GM13976 (cell line): Measurements from ENCODE around the gene NTM.

Source experiments
- DNase-seq: peaks from one replicate; pipeline ENCODE4 v3.0.0; 2012; ENCODE audit warnings: low spot score
- CTCF ChIP-seq: IDR thresholded peaks from 2 replicates; pipeline ENCODE4 v1.5.1; 2012; ENCODE audit warnings: borderline replicate concordance, mild to moderate bottlenecking; ENCODE audit not compliant: insufficient read depth; ENCODE audit errors: extremely low read depth, missing control alignments, control extremely low read depth
- in situ Hi-C: fragments of 300-500 bp; cut with MboI; formaldehyde crosslinking; loops from one replicate; pipeline ENCODE4 v1.12.0; 2022; ENCODE audit warnings: low sequenced_read_pairs, mixed read lengths, inconsistent platforms; ENCODE audit not compliant: unreplicated experiment

NTM gene

GRCh38 chr11:131985846-131986301 is 615.5 kb downstream of the NTM start:
- no peak for TF ChIP-seq CTCF
- DNase-seq: no peak
- in situ Hi-C loops: no loop called here

GRCh38 chr11:131987703-131988102 is 617.3 kb downstream of the NTM start:
- TF ChIP-seq CTCF: no peak
- in situ Hi-C loops: no loop called here
- no peak for DNase-seq

- no peak for DNase-seq
- in situ Hi-C loops: no loop called here
- TF ChIP-seq CTCF: no peak
Measured at GRCh38 chr11:131991606-131992005, 621.2 kb downstream of the NTM start.

- no peak for DNase-seq
- TF ChIP-seq CTCF: no peak
- in situ Hi-C loops: no loop called here
Measured at GRCh38 chr11:131993246-131993645, 622.8 kb downstream of the NTM start.

GRCh38 chr11:131998020-131998419 is 627.6 kb downstream of the NTM start:
- DNase-seq: no peak
- in situ Hi-C loops: no loop called here
- no peak for TF ChIP-seq CTCF

- DNase-seq: no peak
- TF ChIP-seq CTCF: no peak
- in situ Hi-C loops: no loop called here
Measured at GRCh38 chr11:131999084-131999483, 628.7 kb downstream of the NTM start.

GRCh38 chr11:131999955-132000354 is 629.5 kb downstream of the NTM start:
- DNase-seq: no peak
- in situ Hi-C loops: no loop called here
- no peak for TF ChIP-seq CTCF
